Panc1 (cell line): ENCODE measurements around the gene TFDP1.

Experiments
- CTCF ChIP-seq: fragments of 450-650 bp; IDR thresholded peaks from 2 replicates; pipeline ENCODE4 v1.5.1; 2017; ENCODE audit warnings: mild to moderate bottlenecking
- POLR2AphosphoS5 ChIP-seq: IDR thresholded peaks from 2 replicates; pipeline ENCODE4 v1.6.1; 2012; ENCODE audit warnings: mild to moderate bottlenecking, low read depth, low read length, moderate library complexity
- REST ChIP-seq, 2 experiments: IDR thresholded peaks; 2 replicates each; pipeline ENCODE4 v1.6.1; 2011 to 2012; ENCODE audit warnings: low read depth in 2 of 2, control low read depth in 1 of 2, low read length in 1 of 2, mild to moderate bottlenecking in 1 of 2, moderate library complexity in 1 of 2; ENCODE audit not compliant: insufficient read depth in 1 of 2

- TF ChIP-seq POLR2AphosphoS5 (no peak), CTCF (no peak), REST (IDR thresholded peaks at IDR 0.05; ENCODE audit: insufficient read depth in 1 of 2, low read depth in 2 of 2, low read length in 1 of 2) (no peak)
These were observed 69.0 kb downstream of the TFDP1 start for GRCh38 chr13:113653264-113654174.
